Nephron (organoid): Measurements from ENCODE around the gene BMPER.
A peak's percentile ranks its signal among the peaks of the same experiment; 100 is the strongest.

Experiments
- H3K27ac Mint-ChIP-seq, 3 experiments: 2 replicates each; pipeline ENCODE4 v1.8.0; 2020; ENCODE audit warnings: mixed read lengths in 3 of 3, mild to moderate bottlenecking in 2 of 3, moderate library complexity in 1 of 3
- H3K27me3 Mint-ChIP-seq: 2 replicates; pipeline ENCODE4 v1.8.0; 2021; ENCODE audit warnings: low read depth, mild to moderate bottlenecking, moderate library complexity, mixed read lengths
- H3K36me3 Mint-ChIP-seq: 2 replicates; pipeline ENCODE4 v1.8.0; 2020; ENCODE audit warnings: low read depth, mixed read lengths
- H3K4me1 Mint-ChIP-seq: 2 replicates; pipeline ENCODE4 v1.8.0; 2020; ENCODE audit warnings: mixed read lengths
- H3K4me3 Mint-ChIP-seq, 3 experiments: 2 replicates each; pipeline ENCODE4 v1.8.0; 2020; ENCODE audit warnings: mild to moderate bottlenecking in 3 of 3, mixed read lengths in 3 of 3, moderate library complexity in 2 of 3
- H3K9me3 Mint-ChIP-seq: 2 replicates; pipeline ENCODE4 v1.8.0; 2020; ENCODE audit warnings: mixed read lengths
- TF ChIP-seq, protein P1 (sequence below), 3 experiments: fragments of 200-600 bp; sonication (generic); IDR thresholded peaks; one replicate each; pipeline ENCODE4 v1.5.0; 2021; ENCODE audit warnings: antibody characterized with exemption in 3 of 3; ENCODE audit not compliant: unreplicated experiment in 3 of 3

Gene BMPER

DNA sequence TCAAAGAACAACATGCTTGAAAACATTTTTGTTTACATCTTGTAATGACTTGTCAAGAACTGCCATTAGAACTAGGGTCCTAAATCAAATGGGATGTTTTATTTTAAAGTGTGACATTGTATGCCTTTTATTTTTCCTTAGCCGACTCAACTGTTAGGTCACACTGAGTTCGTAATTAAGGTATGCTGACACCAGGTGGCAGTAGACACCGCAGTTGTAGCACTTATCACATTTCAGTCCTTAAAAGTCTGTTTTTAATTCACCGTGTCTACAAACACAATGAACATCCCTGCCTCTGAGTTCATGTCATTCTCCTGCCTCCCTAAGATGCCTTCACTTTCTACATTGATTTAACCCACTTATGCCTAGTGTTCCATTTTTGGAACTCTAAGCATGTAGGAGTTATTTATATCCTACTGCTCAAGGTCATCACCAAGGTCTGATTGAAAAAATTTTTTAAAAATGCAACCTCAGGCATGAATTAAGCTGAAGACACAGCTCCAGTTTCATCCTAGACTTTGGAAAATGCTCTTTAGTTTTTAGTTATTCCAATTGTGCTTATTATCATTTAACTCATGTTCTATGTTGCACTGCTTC, 186.1 kb downstream of the BMPER start:
- H3K27me3 Mint-ChIP-seq: peaks cover 6% of the 10 kb centered on the region

DNA sequence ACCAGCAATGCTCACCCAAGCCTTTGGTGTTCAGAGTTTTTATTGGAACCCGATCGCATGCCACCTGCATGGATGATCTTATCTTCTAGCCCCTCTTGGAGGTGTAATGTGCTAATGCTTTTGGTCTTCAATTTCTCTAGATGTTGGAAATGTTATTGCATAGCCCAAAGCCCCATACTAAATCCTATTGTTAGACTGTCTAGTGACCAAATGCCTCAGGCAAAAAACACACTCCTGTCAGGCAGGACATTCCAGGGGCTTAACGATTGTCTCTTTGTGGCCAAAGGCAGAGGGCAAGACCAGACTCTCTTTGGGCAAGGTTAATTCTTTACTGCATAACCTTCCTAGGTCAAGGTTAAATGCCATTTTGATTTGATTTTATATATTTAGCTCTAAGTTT, 187.9 kb downstream of the BMPER start:
- Mint-ChIP-seq H3K4me1 (peaks cover 35% of the 10 kb centered on the region), H3K27ac (no peak overlapping the region), H3K36me3 (peaks cover 5% of the 10 kb centered on the region), H3K27me3 (peaks cover 6% of the 10 kb centered on the region), H3K9me3 (no peaks in the 10 kb centered on the region), H3K4me3 (no peak overlapping the region)
- TF ChIP-seq, protein P1, sequence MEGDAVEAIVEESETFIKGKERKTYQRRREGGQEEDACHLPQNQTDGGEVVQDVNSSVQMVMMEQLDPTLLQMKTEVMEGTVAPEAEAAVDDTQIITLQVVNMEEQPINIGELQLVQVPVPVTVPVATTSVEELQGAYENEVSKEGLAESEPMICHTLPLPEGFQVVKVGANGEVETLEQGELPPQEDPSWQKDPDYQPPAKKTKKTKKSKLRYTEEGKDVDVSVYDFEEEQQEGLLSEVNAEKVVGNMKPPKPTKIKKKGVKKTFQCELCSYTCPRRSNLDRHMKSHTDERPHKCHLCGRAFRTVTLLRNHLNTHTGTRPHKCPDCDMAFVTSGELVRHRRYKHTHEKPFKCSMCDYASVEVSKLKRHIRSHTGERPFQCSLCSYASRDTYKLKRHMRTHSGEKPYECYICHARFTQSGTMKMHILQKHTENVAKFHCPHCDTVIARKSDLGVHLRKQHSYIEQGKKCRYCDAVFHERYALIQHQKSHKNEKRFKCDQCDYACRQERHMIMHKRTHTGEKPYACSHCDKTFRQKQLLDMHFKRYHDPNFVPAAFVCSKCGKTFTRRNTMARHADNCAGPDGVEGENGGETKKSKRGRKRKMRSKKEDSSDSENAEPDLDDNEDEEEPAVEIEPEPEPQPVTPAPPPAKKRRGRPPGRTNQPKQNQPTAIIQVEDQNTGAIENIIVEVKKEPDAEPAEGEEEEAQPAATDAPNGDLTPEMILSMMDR (IDR thresholded peaks at IDR 0.05; ENCODE audit: unreplicated experiment in 3 of 3): no peak

More for the DNA sequence above, 186.1 kb downstream of the BMPER start:
- TF ChIP-seq, protein P1 (IDR thresholded peaks at IDR 0.05; ENCODE audit: unreplicated experiment in 3 of 3): peak; percentile 30 to 50 (median 35)
- Mint-ChIP-seq H3K36me3 (peaks cover 4% of the 10 kb centered on the region), H3K4me3 (no peak overlapping the region), H3K9me3 (no peaks in the 10 kb centered on the region), H3K4me1 (peaks cover 25% of the 10 kb centered on the region), H3K27ac (no peak overlapping the region)

DNA sequence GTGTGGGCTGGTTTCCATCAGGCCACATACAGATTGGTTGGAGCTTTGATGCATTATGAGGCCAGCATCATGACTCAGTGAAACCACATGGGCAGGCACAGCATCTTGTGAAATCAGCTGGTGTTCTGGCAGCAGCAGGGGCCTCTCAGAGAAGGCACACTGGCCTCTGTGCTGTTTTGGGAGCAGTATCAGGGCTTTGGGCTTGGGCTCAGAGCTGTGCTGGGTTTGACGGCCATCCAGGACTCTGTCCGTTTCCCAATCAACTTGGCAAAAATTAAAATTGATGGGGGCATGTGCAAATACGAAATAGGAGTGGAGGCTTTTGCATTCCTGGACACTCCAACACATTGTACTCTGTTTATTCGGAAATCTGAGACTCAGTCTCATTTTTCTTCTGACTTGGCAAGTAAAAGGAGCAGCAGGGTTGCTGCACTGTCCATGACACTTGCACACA, 190.9 kb downstream of the BMPER start:
- Mint-ChIP-seq H3K4me3 (no peak overlapping the region), H3K27ac (peak overlapping the region; percentile 10 to 55 (median 11)), H3K27me3 (peaks cover 6% of the 10 kb centered on the region), H3K4me1 (peaks cover 30% of the 10 kb centered on the region), H3K9me3 (no peaks in the 10 kb centered on the region), H3K36me3 (peaks cover 4% of the 10 kb centered on the region)
- TF ChIP-seq, protein P1 (IDR thresholded peaks at IDR 0.05; ENCODE audit: unreplicated experiment in 3 of 3): no peak

GRCh38 chr7:34096777-34097176, 191.4 kb downstream of the BMPER start:
- H3K36me3 Mint-ChIP-seq: peaks cover 4% of the 10 kb centered on the region
- peak overlapping the region; percentile 7 to 55 (median 11) for H3K27ac Mint-ChIP-seq
- TF ChIP-seq, protein P1 (IDR thresholded peaks at IDR 0.05; ENCODE audit: unreplicated experiment in 3 of 3): no peak
- H3K4me3 Mint-ChIP-seq: no peak overlapping the region
- no peaks in the 10 kb centered on the region for H3K9me3 Mint-ChIP-seq
- H3K4me1 Mint-ChIP-seq: peaks cover 30% of the 10 kb centered on the region
- peaks cover 6% of the 10 kb centered on the region for H3K27me3 Mint-ChIP-seq

DNA sequence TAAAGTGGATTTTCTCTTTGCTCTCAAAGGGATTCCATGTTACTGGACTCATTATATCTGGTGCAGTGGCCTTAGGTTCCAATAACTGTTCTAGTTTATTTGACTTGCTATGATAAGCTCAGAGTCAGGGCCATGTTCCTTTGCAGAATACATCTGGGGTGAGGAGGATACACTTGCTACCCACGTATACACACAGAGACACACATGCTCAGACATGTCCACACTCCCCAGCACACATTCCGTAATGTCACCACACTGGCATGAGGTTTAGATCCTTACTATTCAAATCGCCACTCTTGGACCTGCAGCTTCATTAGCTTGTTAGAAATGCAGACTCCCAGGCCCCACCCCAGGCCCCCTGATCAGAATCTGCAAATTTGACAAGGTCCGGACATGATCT, 195.3 kb downstream of the BMPER start:
- TF ChIP-seq, protein P1 (IDR thresholded peaks at IDR 0.05; ENCODE audit: unreplicated experiment in 3 of 3): no peak
- no peaks in the 10 kb centered on the region for H3K9me3 Mint-ChIP-seq
- no peak overlapping the region for H3K27ac Mint-ChIP-seq
- H3K36me3 Mint-ChIP-seq: peaks cover 4% of the 10 kb centered on the region
- H3K4me1 Mint-ChIP-seq: peaks cover 46% of the 10 kb centered on the region
- no peaks in the 10 kb centered on the region for H3K27me3 Mint-ChIP-seq
- H3K4me3 Mint-ChIP-seq: no peak overlapping the region

DNA sequence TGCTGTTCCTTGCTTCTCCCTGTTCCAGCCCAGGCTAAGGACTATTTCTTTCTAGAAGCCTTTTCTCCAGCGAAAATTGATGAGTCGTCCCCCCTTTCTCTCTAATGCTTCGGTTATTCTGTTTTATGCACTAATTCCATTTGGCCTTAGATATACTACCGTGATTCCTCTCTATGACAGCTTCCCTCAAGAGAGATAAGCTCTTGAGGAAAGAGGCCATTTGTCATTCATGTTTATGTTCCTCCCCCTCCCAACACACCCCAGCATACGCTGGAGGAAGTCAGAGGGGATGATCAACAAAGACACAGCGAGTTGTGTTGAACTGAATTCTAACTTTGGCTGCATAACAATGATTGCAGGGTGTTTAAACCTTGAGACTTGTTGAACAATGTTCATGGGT, 198.8 kb downstream of the BMPER start:
- Mint-ChIP-seq H3K4me3 (no peak overlapping the region), H3K9me3 (no peaks in the 10 kb centered on the region), H3K27me3 (no peaks in the 10 kb centered on the region), H3K27ac (peak overlapping the region; percentile 3 to 66 (median 47)), H3K4me1 (peaks cover 43% of the 10 kb centered on the region), H3K36me3 (no peaks in the 10 kb centered on the region)
- TF ChIP-seq, protein P1 (IDR thresholded peaks at IDR 0.05; ENCODE audit: unreplicated experiment in 3 of 3): no peak
